Central memory CD4-positive, alpha-beta T cell (primary cell): ENCODE results near the gene USP20.

Source experiments
- DNase-seq: peaks from one replicate; pipeline ENCODE4 v3.0.0; 2022

Gene USP20

DNA sequence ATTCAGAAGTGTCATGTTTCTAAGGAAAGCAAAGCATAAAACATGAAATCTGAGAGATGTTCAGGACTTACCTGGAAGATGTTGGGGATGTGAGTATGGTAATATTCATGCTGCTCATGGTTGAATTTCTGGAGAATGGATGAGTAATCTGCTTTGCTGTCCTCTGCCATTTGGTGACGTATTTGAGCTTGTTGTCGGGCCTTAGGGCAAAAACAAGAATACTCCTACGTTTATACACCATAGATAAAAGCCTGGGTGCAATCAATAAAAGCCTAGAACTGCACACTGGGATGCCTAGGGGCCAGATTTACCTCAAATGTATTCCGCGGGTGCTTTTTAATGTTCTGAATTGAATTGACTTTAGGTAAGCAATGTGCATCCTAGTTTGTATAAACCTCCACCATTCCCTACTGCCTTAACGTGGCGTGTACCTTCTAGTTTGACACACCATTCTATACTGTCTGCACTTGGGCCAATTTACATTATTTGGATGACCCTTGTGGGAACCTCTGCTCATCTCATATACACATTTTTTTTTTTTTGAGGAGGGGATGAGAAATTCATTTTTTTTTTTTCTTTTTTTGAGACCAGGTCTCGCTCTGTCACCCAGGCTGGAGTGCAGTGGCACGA lies 94.4 kb downstream of the USP20 start:
- no peak for DNase-seq

DNA sequence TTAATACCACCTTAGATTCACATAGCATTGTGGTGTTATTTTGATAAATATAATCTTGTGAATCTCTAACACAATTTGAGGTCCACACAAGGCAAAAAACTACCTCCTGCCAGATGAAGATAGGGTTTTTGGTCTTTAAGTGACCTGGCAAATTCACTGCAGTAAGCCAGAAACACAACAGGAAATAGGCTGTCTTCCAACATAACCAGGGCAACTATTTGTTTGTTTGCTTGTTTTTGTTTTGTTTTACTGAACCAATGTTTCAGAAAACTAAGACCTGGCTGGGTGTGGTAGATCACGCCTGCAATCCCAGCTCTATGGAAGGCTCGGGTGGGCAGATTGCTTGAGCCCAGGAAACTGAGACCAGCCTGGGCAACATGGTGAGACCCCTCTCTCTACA lies 95.5 kb downstream of the USP20 start:
- DNase-seq: peak; percentile 32
